Astrocyte (in vitro differentiated cells and primary cell): Measurements from ENCODE around the gene ACACA.

ENCODE experiments used
- CTCF ChIP-seq: IDR thresholded peaks from 2 replicates; pipeline ENCODE4 v1.5.1; 2011; ENCODE audit warnings: low read depth, mild to moderate bottlenecking, inconsistent platforms, low read length, moderate library complexity; ENCODE audit not compliant: insufficient read depth
- EZH2 ChIP-seq: IDR thresholded peaks from 2 replicates; pipeline ENCODE4 v1.6.1; 2012; ENCODE audit warnings: mild to moderate bottlenecking, low read length, inconsistent platforms; ENCODE audit not compliant: insufficient read depth

- TF ChIP-seq CTCF (no peak), EZH2 (no peak)
Observed at GRCh38 chr17:37338847-37339246, 67.8 kb downstream of the ACACA start.
